ENCODE measurements around the gene CLPTM1L. TPM values are rescaled to one million over a fixed set of nuclear protein-coding genes. Genes with fewer than 3 reads are reported as not detected.

The CLPTM1L gene
- total and polyA plus RNA-seq, 9 of the 15 experiments (the other 6 are each of a cell fraction or from before 2014, with no cell fraction given) = 3.5 to 217 (median 177) TPM

DNA sequence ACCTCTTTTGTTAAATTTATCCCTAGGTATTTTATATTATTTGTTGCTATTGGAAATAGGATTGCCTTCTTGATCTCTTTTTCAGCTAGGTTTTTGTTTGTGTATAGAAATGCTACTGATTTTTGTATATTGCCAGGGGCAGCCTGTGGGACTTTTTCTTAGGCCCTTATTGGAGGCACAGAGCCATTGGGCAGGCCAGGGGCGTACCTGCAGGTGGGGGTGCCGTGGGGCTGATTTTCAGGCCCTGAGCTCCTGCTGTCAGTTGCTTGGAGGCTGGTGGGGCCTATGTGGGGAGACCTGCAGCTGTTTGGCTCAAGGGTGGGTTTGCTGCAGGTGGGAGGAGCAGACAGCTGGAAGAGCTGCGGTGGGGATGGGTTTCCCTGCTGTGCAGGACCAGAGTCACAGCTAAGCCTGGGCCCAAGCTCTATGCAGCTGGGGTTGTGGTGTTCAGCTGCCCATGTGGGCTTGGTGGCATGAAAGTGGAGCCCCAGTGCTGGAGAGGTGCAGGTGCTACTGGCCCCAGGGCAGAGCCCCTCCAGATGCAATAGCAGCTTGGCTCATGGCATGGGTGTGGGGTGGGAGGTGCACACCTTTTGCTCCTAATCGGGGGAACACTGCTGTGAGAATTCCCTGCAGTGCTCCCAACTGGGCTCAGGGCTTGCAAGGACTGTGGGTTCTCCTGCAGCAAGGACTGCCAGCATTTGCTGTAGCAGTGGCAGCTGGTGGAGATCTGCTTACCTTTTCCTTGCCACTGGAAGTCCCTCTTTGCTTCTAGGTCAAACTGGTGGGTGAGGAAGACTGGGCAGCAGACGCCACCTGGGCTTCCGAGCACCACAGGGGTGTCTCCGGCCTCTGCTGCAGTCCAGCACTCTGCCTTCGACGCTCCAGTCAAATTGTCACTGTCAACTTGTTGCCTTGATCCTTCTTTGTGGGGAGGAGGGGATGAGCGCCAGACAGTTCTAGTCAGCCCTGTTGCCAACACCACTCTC is 7.6 kb upstream of the CLPTM1L start:
- Histone ChIP-seq H3K27me3 (ENCODE audit: control insufficient read depth in 2 of 2, insufficient read depth in 2 of 2, low read length in 2 of 2) (peaks cover 43 to 52% of the 10 kb centered on the region in 2 experiments), H3K9ac (ENCODE audit: insufficient read depth in 1 of 2, low read depth in 2 of 2, low read length in 2 of 2) (no peak overlapping the region), H3K4me2 (ENCODE audit: insufficient read depth, low read length) (no peak overlapping the region), H3K36me3 (ENCODE audit: control insufficient read depth, insufficient read depth, low read length) (no peaks in the 10 kb centered on the region), H3K27ac (ENCODE audit: extremely low read depth, low read depth, low read length) (no peak overlapping the region), H3K79me2 (ENCODE audit: control insufficient read depth, insufficient read depth, low read length) (no peaks in the 10 kb centered on the region), H2AFZ (ENCODE audit: low read depth, low read length) (no peak overlapping the region), H3K9me3 (replicated peaks; ENCODE audit: control insufficient read depth, insufficient read depth, low read depth, low read length) (no peaks in the 10 kb centered on the region), H3K9me1 (ENCODE audit: control insufficient read depth, insufficient read depth, low read length) (no peaks in the 10 kb centered on the region), H3K4me3 (no peak overlapping the region), H3K4me1 (replicated peaks in 1 of 2; ENCODE audit: control insufficient read depth in 2 of 2, insufficient read depth in 2 of 2, low read length in 2 of 2) (peaks cover 0 to 7% of the 10 kb centered on the region in 2 experiments; a peak in 1 of 5 replicates), H4K20me1 (replicated peaks; ENCODE audit: control insufficient read depth, insufficient read depth, low read length) (no peaks in the 10 kb centered on the region; the same call in 1 of the 2 replicates)
- POLR2A ChIA-PET = interaction anchor here (0.6 to 1.5 kb wide), 3 partner anchors 16 to 239 kb away, joined by 3 to 4 read pairs (median 3); no protein-coding TSS in a partner anchor
- BruUV-seq (replicated peaks) = no TSS peak
- in situ Hi-C loops (cut with MboI) (no loop called here), intact Hi-C loops (cut with micrococcal nuclease) (no loop called here)
- no peak for FAIRE-seq
- no peak for ATAC-seq
- CTCF ChIA-PET (ENCODE audit: low intra/inter-chr PET ratio) = no interaction called here
- TF ChIP-seq CREB1 (IDR thresholded peaks at IDR 0.05) = no peak
- no peak for TF ChIP-seq CREB1 (CRISPR knock-in tag; IDR thresholded peaks at IDR 0.05)
- no peak for TF ChIP-seq HDAC8 (tag; IDR thresholded peaks at IDR 0.05)
- TF ChIP-seq ZNF263 (CRISPR knock-in tag; IDR thresholded peaks at IDR 0.05; ENCODE audit: borderline replicate concordance) = 0 out of 2 replicates have a peak, but pooled peaks have one; percentile 18
- 0 out of 2 replicates have a peak, but pooled peaks have one; percentile 27 for TF ChIP-seq POLR2G (IDR thresholded peaks at IDR 0.05; ENCODE audit: low read depth, low read length)
- TF ChIP-seq ZMIZ1 (IDR thresholded peaks at IDR 0.05; ENCODE audit: low read depth in 2 of 2, low read length in 2 of 2) = no peak
- TF ChIP-seq RBM22 (IDR thresholded peaks at IDR 0.05; ENCODE audit: low read depth, low read length, poor library complexity, severe bottlenecking) = no peak
- no peak for DNase-seq (ENCODE audit: extremely low read depth in 1 of 4, low spot score in 3 of 4)
- 0% methylated on average over 10 of the region's 10 CpGs for WGBS (ENCODE audit: insufficient coverage, low coverage, missing lambda C conversion rate)

All from K562 (cell line).